Naive thymus-derived CD8-positive, alpha-beta T cell (primary cell): ENCODE measurements around the gene GMEB2. TPM values are rescaled to one million over a fixed set of nuclear protein-coding genes. Genes with fewer than 3 reads are reported as not detected.
A peak's percentile ranks its signal among the peaks of the same experiment; 100 is the strongest.

Experiments used
- ATAC-seq, 2 donors: fragments of 150-1000 bp; cut with Tn5 transposase in 1 of 2; sonication (Bioruptor Pico), chemical (Tn5 transposase) in 1 of 2; 1 replicate in 1 of 2; 2 replicates in 1 of 2; pipeline ENCODE4 v1.10.0; 2021; ENCODE audit warnings: mild to moderate bottlenecking in 2 of 2, moderate library complexity in 2 of 2
- POLR2A ChIA-PET: fragments of 350-600 bp; sonication (Branson Sonifier 250); formaldehyde crosslinking; loops from one replicate; lab custom pipeline; 2021; ENCODE audit warnings: antibody characterized with exemption; lab: Charles Lee
- DNase-seq, 10 donors: peaks; one replicate each; pipeline versions ENCODE4 v3.0.0 to v3.0.0-alpha.2; 2020 to 2022
- H3K27ac Mint-ChIP-seq, 10 donors: one replicate each; pipeline ENCODE4 v1.8.0; 2020 to 2022; ENCODE audit warnings: mild to moderate bottlenecking in 10 of 10, mixed read lengths in 10 of 10, moderate library complexity in 4 of 10, inconsistent platforms in 1 of 10
- H3K27me3 Mint-ChIP-seq, 5 donors: one replicate each; pipeline ENCODE4 v1.8.0; 2021 to 2022; ENCODE audit warnings: mixed read lengths in 5 of 5
- H3K36me3 Mint-ChIP-seq, 3 donors: one replicate each; pipeline ENCODE4 v1.8.0; 2020 to 2022; ENCODE audit warnings: mixed read lengths in 3 of 3, mild to moderate bottlenecking in 2 of 3, inconsistent platforms in 1 of 3
- H3K4me1 Mint-ChIP-seq, 4 donors: one replicate each; pipeline ENCODE4 v1.8.0; 2021 to 2022; ENCODE audit warnings: mixed read lengths in 4 of 4
- H3K4me3 Mint-ChIP-seq, 10 donors: one replicate each; pipeline ENCODE4 v1.8.0; 2020 to 2022; ENCODE audit warnings: mild to moderate bottlenecking in 10 of 10, mixed read lengths in 10 of 10, moderate library complexity in 6 of 10, inconsistent platforms in 1 of 10
- H3K9me3 Mint-ChIP-seq, 9 donors: one replicate each; pipeline ENCODE4 v1.8.0; 2020 to 2022; ENCODE audit warnings: mixed read lengths in 9 of 9, mild to moderate bottlenecking in 3 of 9, inconsistent platforms in 1 of 9, moderate library complexity in 1 of 9
- polyA plus RNA-seq, 3 donors: library from polyadenylated mRNA; unstranded; fragments of 300-500 nt; fragmentation: Illumina TruSeq; gene quantifications; one replicate each; pipeline ENCODE4 v1.2.3, GENCODE V29; 2021
- total RNA-seq, 8 experiments: library from RNA in 2 of 8; stranded (reverse) in 2 of 8; gene quantifications; one replicate each; pipeline ENCODE4 v1.2.3 and lab custom pipeline; 2021 to 2026

The GMEB2 gene
- total and polyA plus RNA-seq, 5 experiments from 2014 or later, result 6.2 to 26.6 (median 16.3) TPM

DNA sequence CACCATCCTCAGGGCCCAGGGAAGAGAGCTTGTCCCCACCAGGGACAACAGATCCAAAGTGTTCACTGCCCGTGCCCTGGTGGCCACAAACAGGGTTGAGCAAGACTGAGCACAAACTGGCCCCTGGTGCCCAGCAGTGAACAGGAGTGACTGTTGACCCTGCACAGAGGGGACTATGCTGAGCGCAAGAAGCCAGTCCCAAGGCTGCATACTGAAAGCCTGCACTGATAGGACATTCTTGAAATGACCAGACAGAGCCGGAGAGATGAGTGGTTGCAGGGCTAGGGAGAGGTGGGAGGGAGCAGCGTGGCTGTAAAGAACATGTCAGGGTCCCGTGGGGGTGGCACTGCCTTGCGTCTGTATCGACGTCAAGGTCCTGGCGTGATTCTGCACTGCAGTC is 75.8 kb downstream of the GMEB2 start:
- peak overlapping the region in 4 of 10 donors; percentile 46 to 86 (median 76) for H3K27ac Mint-ChIP-seq
- peak overlapping the region in 2 of 10 donors; percentile 45 to 57 for H3K4me3 Mint-ChIP-seq
- no peaks in the 10 kb centered on the region for H3K9me3 Mint-ChIP-seq
- DNase-seq (no peak), ATAC-seq (no peak)
- peaks cover 0 to 17% (median 2%) of the 10 kb centered on the region in 5 donors for H3K27me3 Mint-ChIP-seq
- H3K4me1 Mint-ChIP-seq, result peaks cover 8 to 31% (median 28%) of the 10 kb centered on the region in 4 donors
- POLR2A ChIA-PET, result interaction anchor here (1.2 kb wide), 1 partner anchor 12 kb away, joined by 5 read pairs; no protein-coding TSS in a partner anchor
- H3K36me3 Mint-ChIP-seq, result no peaks in the 10 kb centered on the region

DNA sequence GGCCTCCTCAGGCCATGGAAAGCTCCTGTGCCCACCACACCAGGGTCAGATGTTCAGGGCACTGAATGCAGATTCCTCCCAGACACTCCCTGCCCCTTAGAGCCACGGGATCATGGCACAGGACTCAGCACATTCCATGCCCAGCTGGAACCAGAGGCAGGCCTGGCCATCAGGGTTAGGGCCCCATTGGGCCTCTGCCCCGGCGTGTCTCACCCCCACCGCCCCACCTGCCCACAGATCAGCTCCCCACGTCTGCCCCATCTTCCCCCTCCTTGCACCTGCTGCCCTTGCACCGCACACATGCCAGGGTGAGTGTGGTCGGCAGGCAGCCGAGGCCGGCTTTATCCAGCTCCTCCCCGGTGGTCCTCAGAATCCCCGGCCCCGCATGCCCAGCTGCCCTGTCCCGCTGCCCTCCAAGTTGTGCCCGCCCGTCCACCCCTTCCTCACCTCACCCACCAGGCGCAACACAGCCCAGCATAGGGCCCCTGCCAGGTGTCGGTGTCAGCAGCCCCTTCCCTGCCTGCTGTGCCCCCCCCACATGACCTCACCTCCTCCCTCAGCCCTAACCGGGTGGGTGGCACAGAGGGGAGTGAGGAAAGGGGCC is 77.1 kb downstream of the GMEB2 start:
- POLR2A ChIA-PET, result interaction anchor here (0.9 to 1.2 kb wide), 2 partner anchors 11 to 92 kb away, joined by 4 to 5 read pairs; no protein-coding TSS in a partner anchor
- Mint-ChIP-seq H3K27me3 (peaks cover 0 to 17% (median 2%) of the 10 kb centered on the region in 5 donors), H3K4me1 (peaks cover 13 to 35% (median 34%) of the 10 kb centered on the region in 4 donors), H3K36me3 (no peaks in the 10 kb centered on the region), H3K27ac (no peak overlapping the region), H3K9me3 (no peaks in the 10 kb centered on the region), H3K4me3 (peak overlapping the region in 4 of 10 donors; percentile 6 to 64 (median 9))
- DNase-seq (no peak), ATAC-seq (no peak)

GRCh38 chr20:63549019-63549418 is 77.9 kb downstream of the GMEB2 start:
- ATAC-seq, result no peak
- no peak for DNase-seq
- Mint-ChIP-seq H3K36me3 (no peaks in the 10 kb centered on the region), H3K9me3 (no peaks in the 10 kb centered on the region), H3K27me3 (peaks cover 0 to 17% (median 2%) of the 10 kb centered on the region in 5 donors), H3K27ac (peak overlapping the region in 3 of 10 donors; percentile 53 to 80 (median 60)), H3K4me3 (peak overlapping the region in 3 of 10 donors; percentile 6 to 64 (median 11)), H3K4me1 (peaks cover 13 to 34% (median 30%) of the 10 kb centered on the region in 4 donors)
- POLR2A ChIA-PET, result no interaction called here

DNA sequence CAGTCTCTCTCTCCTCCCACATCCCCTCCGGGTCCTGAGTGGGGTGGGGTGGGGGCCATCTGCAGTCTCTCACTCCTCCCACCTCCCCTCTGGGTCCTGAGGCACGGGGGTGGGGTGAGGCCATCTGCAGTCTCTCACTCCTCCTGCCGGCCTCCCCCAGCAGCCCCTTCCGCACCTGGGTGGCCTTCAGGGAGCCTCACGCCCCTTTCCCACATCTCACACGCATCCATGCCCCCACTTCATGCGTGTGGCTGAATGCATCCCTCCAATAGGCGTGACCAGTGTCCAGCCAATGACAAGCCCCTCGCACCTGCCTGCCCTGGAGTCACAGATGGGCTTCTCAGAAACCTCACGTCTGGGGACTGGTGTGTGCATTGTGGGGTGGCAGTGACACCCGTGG is 78.4 kb downstream of the GMEB2 start:
- DNase-seq (no peak), ATAC-seq (no peak)
- no peak overlapping the region for H3K27ac Mint-ChIP-seq
- H3K4me1 Mint-ChIP-seq, result peaks cover 17 to 38% (median 30%) of the 10 kb centered on the region in 4 donors
- no peaks in the 10 kb centered on the region for H3K36me3 Mint-ChIP-seq
- POLR2A ChIA-PET, result no interaction called here
- no peaks in the 10 kb centered on the region for H3K9me3 Mint-ChIP-seq
- peaks cover 0 to 17% (median 2%) of the 10 kb centered on the region in 5 donors for H3K27me3 Mint-ChIP-seq
- H3K4me3 Mint-ChIP-seq, result no peak overlapping the region

- Mint-ChIP-seq H3K36me3 (no peaks in the 10 kb centered on the region), H3K4me1 (peaks cover 17 to 35% (median 26%) of the 10 kb centered on the region in 4 donors), H3K4me3 (peak within 1 kb of the TSS in 1 of 10 donors; percentile 15), H3K9me3 (no peaks in the 10 kb centered on the region), H3K27ac (no peak within 1 kb of the TSS), H3K27me3 (peaks cover 0 to 17% (median 2%) of the 10 kb centered on the region in 5 donors)
- POLR2A ChIA-PET, result interaction anchor here (0.8 to 1.6 kb wide), 3 partner anchors 10 to 27 kb away, joined by 3 to 9 read pairs (median 3); partner anchors contain the start of genes PPDPF and PTK6
- ATAC-seq (no peak), DNase-seq (no peak)
These were observed 79.0 kb downstream of the GMEB2 start, which contains the start of gene SRMS for GRCh38 chr20:63547725-63548480. SRMS (minus strand) TSS chr20:63547749; CDS start chr20:63547463, 286 bp downstream.

DNA sequence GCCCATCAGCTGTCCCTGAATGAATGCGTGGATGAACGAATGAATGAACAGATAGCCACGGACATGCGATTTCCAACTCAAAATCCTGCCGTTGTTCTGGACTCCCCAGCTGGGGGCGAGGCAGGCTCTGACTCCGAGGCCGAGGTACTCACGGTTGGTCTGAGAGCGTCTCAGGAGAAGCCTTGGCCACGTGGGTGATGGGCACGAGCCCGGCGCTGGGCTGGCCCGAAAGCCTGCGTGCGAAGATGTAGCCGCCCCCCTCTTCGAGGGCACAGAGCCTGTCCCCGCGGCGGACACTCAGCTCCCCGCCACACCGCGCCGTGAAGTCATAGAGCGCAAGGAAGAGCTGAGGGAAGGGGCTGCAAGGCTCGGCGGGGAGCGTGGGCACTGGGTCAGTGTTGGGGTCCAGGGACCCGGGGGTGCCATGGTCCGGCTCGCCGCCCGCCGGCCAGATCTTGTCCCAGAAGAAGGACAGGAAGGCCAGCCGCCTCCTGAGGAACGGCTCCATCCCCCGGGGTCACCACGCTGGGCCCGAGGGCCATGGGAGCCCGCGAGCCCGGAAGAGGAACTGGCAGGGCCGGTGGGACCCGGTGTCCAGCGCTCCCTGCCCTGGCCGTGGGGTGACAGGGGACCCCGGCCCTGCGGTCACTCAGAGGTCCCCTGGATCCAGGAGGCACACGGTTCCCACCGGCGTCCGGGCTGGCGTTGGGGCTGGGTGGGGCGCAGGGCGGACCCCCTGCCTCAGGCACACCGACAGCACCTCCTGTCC is 79.8 kb downstream of the GMEB2 start:
- POLR2A ChIA-PET, result interaction anchor here (0.5 to 1.6 kb wide), 5 partner anchors 9 to 38 kb away, joined by 3 to 9 read pairs (median 4); partner anchors contain the start of genes PPDPF and PTK6

DNA sequence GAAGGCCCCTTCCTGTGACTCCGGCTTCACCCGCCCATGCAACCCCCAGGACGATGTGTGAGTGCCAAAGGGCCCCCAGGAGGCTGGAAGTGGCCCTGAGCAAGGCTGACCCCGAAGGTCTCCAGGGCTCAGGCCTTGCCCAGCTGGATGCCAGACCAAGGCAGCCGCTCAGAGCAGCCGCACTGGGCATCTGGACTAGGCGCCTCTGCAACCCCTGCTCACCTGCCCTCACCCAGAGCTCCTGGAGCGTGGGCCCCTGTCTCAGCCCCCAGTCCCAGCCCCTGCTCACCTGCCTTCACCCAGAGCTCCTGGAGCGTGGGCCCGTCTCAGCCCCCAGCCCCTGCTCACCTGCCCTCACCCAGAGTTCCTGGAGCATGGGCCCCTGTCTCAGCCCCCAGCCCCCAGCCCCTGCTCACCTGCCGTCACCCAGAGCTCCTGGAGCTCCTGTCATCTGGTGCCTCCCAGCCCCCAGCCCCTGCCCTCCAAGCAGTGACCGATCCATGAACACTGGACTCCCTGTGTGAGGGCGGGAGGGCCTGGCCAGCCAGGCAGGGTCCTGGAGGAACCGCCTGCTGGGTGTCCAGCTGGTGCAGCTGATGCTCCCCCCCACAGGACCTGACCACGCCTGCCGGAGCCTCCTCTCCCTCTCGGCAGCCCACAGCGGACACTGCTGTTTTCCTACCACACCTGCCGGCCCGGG is 80.5 kb downstream of the GMEB2 start:
- POLR2A ChIA-PET, result interaction anchor here (0.5 to 1.6 kb wide), 4 partner anchors 9 to 38 kb away, joined by 3 to 9 read pairs (median 4); partner anchors contain the start of genes PPDPF and PTK6
- Mint-ChIP-seq H3K4me1 (peaks cover 12 to 26% (median 16%) of the 10 kb centered on the region in 4 donors), H3K9me3 (no peaks in the 10 kb centered on the region), H3K4me3 (no peak overlapping the region), H3K36me3 (no peaks in the 10 kb centered on the region), H3K27ac (no peak overlapping the region), H3K27me3 (peaks cover 0 to 17% (median 2%) of the 10 kb centered on the region in 5 donors)
- ATAC-seq (no peak), DNase-seq (no peak)

More for the DNA sequence above, 79.8 kb downstream of the GMEB2 start:
- no peak for ATAC-seq
- H3K9me3 Mint-ChIP-seq, result no peaks in the 10 kb centered on the region
- H3K4me1 Mint-ChIP-seq, result peaks cover 12 to 28% (median 19%) of the 10 kb centered on the region in 4 donors
- peaks cover 0 to 17% (median 2%) of the 10 kb centered on the region in 5 donors for H3K27me3 Mint-ChIP-seq
- peak overlapping the region in 1 of 10 donors; percentile 15 for H3K4me3 Mint-ChIP-seq
- no peaks in the 10 kb centered on the region for H3K36me3 Mint-ChIP-seq
- no peak for DNase-seq
- no peak overlapping the region for H3K27ac Mint-ChIP-seq

GRCh38 chr20:63545814-63546213 is 81.1 kb downstream of the GMEB2 start:
- Mint-ChIP-seq H3K4me1 (peaks cover 8 to 26% (median 11%) of the 10 kb centered on the region in 4 donors), H3K27ac (no peak overlapping the region), H3K36me3 (no peaks in the 10 kb centered on the region), H3K4me3 (no peak overlapping the region), H3K9me3 (no peaks in the 10 kb centered on the region), H3K27me3 (peaks cover 0 to 17% (median 0%) of the 10 kb centered on the region in 5 donors)
- ATAC-seq (peak in 1 of 2 donors; percentile 58), DNase-seq (no peak)
- POLR2A ChIA-PET, result interaction anchor here (0.7 to 1.8 kb wide), 4 partner anchors 8 to 83 kb away, joined by 3 to 9 read pairs (median 4); partner anchors contain the start of genes PPDPF and PTK6

DNA sequence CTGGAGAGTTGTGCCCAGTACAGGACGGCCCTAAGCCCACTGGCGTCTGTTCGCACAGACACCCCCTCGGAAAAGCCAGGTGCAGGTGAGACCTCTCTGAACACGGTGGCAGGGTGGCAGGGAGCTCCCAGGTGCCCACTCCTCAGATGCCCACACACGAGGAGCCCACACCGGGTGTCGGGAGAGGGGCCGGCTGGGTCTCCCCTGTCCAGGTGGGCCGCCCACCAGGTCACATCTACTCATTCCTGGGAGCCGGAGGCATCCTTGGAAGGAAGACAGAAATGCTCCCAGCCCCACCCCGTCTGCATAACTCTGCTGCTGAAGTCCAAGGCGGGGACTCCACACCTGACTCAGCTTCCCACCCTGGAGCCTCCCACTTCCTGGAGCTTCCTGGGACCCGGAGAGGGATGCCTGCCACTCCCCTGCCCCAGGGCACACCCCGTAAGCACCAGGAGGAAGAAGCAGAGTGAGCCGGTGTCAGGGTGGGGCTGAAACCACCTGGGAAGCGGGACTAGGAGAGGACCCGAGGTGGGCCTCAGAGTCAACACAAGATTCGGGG is 81.9 kb downstream of the GMEB2 start:
- Mint-ChIP-seq H3K27ac (peak overlapping the region in 2 of 10 donors; percentile 77 to 83), H3K36me3 (no peaks in the 10 kb centered on the region), H3K4me1 (peaks cover 7 to 22% (median 11%) of the 10 kb centered on the region in 4 donors), H3K9me3 (no peaks in the 10 kb centered on the region), H3K4me3 (no peak overlapping the region), H3K27me3 (peaks cover 0 to 16% (median 0%) of the 10 kb centered on the region in 5 donors)
- POLR2A ChIA-PET, result interaction anchor here (0.7 to 1.8 kb wide), 2 partner anchors 24 to 84 kb away, joined by 3 to 5 read pairs; partner anchors contain the start of gene PPDPF
- ATAC-seq, result no peak
- no peak for DNase-seq

GRCh38 chr20:63544241-63544957 is 82.5 kb downstream of the GMEB2 start:
- H3K27me3 Mint-ChIP-seq, result peaks cover 0 to 11% (median 0%) of the 10 kb centered on the region in 5 donors
- no peak overlapping the region for H3K27ac Mint-ChIP-seq
- POLR2A ChIA-PET, result interaction anchor here (1.8 kb wide), 1 partner anchor 23 kb away, joined by 5 read pairs; the partner anchor contains the start of gene PPDPF
- peak overlapping the region in 1 of 10 donors; percentile 24 for H3K4me3 Mint-ChIP-seq
- H3K36me3 Mint-ChIP-seq, result no peaks in the 10 kb centered on the region
- ATAC-seq (no peak), DNase-seq (no peak)
- H3K4me1 Mint-ChIP-seq, result peaks cover 6 to 16% (median 12%) of the 10 kb centered on the region in 4 donors
- H3K9me3 Mint-ChIP-seq, result no peaks in the 10 kb centered on the region
